Keratinocyte (primary cell): ENCODE data around the gene EIF4G2.

Experiments used
- EZH2 ChIP-seq: IDR thresholded peaks from one replicate; pipeline ENCODE4 v1.6.1; 2012; ENCODE audit warnings: inconsistent platforms, mild to moderate bottlenecking, low read length, moderate library complexity
- TF ChIP-seq, protein P1 (sequence below), 3 experiments: IDR thresholded peaks in 1 of 3; conservative IDR thresholded peaks in 1 of 3; optimal IDR thresholded peaks in 1 of 3; 2 replicates in 2 of 3; 3 replicates in 1 of 3; pipeline versions ENCODE3 to v1.5.1; 2011; ENCODE audit warnings: low read length in 3 of 3, mild to moderate bottlenecking in 3 of 3, moderate library complexity in 2 of 3, control low read depth in 1 of 3, inconsistent platforms in 1 of 3; ENCODE audit not compliant: insufficient read depth in 2 of 3; ENCODE audit errors: extremely low read depth in 1 of 3

- TF ChIP-seq, protein P1, sequence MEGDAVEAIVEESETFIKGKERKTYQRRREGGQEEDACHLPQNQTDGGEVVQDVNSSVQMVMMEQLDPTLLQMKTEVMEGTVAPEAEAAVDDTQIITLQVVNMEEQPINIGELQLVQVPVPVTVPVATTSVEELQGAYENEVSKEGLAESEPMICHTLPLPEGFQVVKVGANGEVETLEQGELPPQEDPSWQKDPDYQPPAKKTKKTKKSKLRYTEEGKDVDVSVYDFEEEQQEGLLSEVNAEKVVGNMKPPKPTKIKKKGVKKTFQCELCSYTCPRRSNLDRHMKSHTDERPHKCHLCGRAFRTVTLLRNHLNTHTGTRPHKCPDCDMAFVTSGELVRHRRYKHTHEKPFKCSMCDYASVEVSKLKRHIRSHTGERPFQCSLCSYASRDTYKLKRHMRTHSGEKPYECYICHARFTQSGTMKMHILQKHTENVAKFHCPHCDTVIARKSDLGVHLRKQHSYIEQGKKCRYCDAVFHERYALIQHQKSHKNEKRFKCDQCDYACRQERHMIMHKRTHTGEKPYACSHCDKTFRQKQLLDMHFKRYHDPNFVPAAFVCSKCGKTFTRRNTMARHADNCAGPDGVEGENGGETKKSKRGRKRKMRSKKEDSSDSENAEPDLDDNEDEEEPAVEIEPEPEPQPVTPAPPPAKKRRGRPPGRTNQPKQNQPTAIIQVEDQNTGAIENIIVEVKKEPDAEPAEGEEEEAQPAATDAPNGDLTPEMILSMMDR (optimal IDR thresholded peaks at IDR 0.05 in 1 of 3, IDR thresholded peaks at IDR 0.05 in 1 of 3, conservative IDR thresholded peaks at IDR 0.05 in 1 of 3; ENCODE audit: extremely low read depth in 1 of 3, insufficient read depth in 2 of 3, low read length in 3 of 3), result peak; percentile 15 to 50 (median 39)
- TF ChIP-seq EZH2, result no peak
Observed at GRCh38 chr11:10750838-10751580, 57.7 kb downstream of the EIF4G2 start, which contains the start of gene CTR9.
